Aorta (tissue), 5 donors: ENCODE measurements around the gene CHD6. TPM values are rescaled to one million over a fixed set of nuclear protein-coding genes. Genes with fewer than 3 reads are reported as not detected.

Source experiments
- ATAC-seq: fragments of 200-7000 bp; cut with Tn5 transposase; one replicate; pipeline ENCODE4 v1.9.1; 2022; ENCODE audit warnings: moderate library complexity; ENCODE audit not compliant: low FRiP score
- DNase-seq, 2 donors: peaks; one replicate each; pipeline ENCODE4 v3.0.0-alpha.2; 2020
- H3K27ac ChIP-seq, 2 donors: one replicate each; pipeline ENCODE4 v1.5.1; 2013; ENCODE audit warnings: low read length in 2 of 2, mild to moderate bottlenecking in 2 of 2, moderate library complexity in 2 of 2, control low read depth in 1 of 2, inconsistent platforms in 1 of 2, low read depth in 1 of 2
- H3K27me3 ChIP-seq, 2 donors: one replicate each; pipeline ENCODE4 v1.6.1; 2013; ENCODE audit warnings: control low read depth in 1 of 2, low read length in 1 of 2, mild to moderate bottlenecking in 1 of 2, moderate library complexity in 1 of 2; ENCODE audit not compliant: insufficient read depth in 2 of 2, control insufficient read depth in 1 of 2
- H3K36me3 ChIP-seq, 2 donors: one replicate each; pipeline ENCODE4 v1.6.1; 2013; ENCODE audit warnings: control low read depth in 1 of 2, low read length in 1 of 2, mild to moderate bottlenecking in 1 of 2; ENCODE audit not compliant: insufficient read depth in 2 of 2, control insufficient read depth in 1 of 2
- H3K4me1 ChIP-seq, 2 donors: one replicate each; pipeline ENCODE4 v1.6.1; 2013; ENCODE audit warnings: low read length in 2 of 2, control low read depth in 1 of 2, mild to moderate bottlenecking in 1 of 2, moderate library complexity in 1 of 2; ENCODE audit not compliant: insufficient read depth in 2 of 2, control insufficient read depth in 1 of 2
- H3K4me3 ChIP-seq, 2 donors: one replicate each; pipeline ENCODE4 v1.5.1; 2013; ENCODE audit warnings: low read length in 2 of 2, control low read depth in 1 of 2, mild to moderate bottlenecking in 1 of 2
- H3K9me3 ChIP-seq: one replicate; pipeline ENCODE4 v1.6.1; 2013; ENCODE audit warnings: mild to moderate bottlenecking, low read length; ENCODE audit not compliant: control insufficient read depth
- whole genome bisulfite sequencing, 2 donors: extraction: QIAGEN DNeasy Blood & Tissue Kit; methylation state at CpG; one replicate each; pipeline ENCODE4 v1.1.7; 2013; 5-methylcytosine and 5-hydroxymethylcytosine counted together
- intact Hi-C, 2 donors: fragments of 100-400 bp; cut with DNase I; formaldehyde crosslinking; loops; one replicate each; pipeline versions ENCODE4 v1.14.2 to v1.15.0; 2022
- polyA plus RNA-seq, 2 donors: library from polyadenylated mRNA; stranded (reverse); fragments of 200-250 nt; gene quantifications; one replicate each; pipeline ENCODE4 v1.2.3, GENCODE V29; 2013
- total RNA-seq, 2 donors: library from RNA; stranded (reverse); fragmentation: NEBNext Ultra II Directional; extraction: Animal tissue kit (Norgen Biotek cat#: 25700); gene quantifications; one replicate each; pipeline ENCODE4 v1.2.1, GENCODE V29; 2021
- donor health status: healthy with polysubstance abuse.
- donor health status: Bipolar disorder and iron deficiency.
- donor health status: DM: no; HTN: no; CAD: no.
- donor health status: DM: no; HTN: no; CAD: no.
- donor health status: DM: yes; HTN: yes; CAD: no.

Gene CHD6
- total and polyA plus RNA-seq, 4 donors = 3.3 to 126 (median 69.1) TPM

DNA sequence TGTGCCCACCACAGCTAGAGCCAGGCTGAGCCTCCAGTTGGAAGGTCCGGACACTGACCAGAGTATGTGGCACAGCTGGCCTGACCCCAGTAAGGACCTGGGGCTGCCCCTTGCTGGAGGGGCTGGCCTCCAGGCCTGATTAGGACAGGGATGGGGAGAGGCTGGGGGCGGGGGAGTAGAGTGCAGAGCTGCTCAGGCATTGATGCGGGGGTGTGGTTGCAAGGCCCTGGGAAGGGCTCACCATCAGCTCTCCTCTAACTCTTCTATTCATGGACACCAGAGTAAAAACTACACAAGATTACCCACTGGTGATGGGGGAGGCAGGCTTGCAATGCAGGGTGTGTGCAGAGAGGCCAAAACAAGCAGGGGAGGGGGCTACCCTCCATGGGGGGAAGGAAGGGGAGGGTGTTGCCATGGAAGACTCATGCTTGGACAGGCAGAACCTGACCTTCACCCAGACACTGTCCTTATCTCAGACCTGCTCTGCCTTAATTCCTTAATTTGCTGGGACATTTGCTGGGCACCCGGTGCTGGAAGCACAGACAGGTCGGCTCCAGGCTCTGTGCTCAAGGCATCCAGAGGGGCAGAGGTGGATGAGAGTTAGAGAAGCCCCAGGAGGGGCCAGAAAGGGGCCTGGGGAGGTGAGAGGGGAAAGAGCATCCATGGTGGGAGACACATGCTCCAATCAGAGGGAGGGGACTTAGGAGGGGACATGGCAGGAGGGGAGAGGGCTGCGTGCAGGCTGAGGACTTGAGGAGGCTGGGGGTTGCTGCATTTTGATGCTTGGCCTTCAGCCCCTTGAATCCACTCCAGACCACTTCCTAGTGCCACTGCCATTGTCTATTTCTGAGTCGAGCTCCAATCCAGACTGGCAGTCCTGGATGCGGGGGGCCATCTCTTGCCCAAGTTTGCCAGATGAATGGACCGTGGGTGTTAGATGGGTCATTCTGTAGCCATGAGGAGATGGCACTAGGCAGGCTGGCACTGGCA is 244.0 kb downstream of the CHD6 start:
- Histone ChIP-seq H3K27ac (no peak overlapping the region), H3K36me3 (no peaks in the 10 kb centered on the region), H3K4me1 (no peaks in the 10 kb centered on the region), H3K9me3 (no peaks in the 10 kb centered on the region), H3K27me3 (no peaks in the 10 kb centered on the region), H3K4me3 (no peak overlapping the region)
- 88 to 89% methylated on average over 9 of the region's 9 CpGs for WGBS, 2 donors
- ATAC-seq = no peak
- intact Hi-C loops = no loop called here
- no peak for DNase-seq

DNA sequence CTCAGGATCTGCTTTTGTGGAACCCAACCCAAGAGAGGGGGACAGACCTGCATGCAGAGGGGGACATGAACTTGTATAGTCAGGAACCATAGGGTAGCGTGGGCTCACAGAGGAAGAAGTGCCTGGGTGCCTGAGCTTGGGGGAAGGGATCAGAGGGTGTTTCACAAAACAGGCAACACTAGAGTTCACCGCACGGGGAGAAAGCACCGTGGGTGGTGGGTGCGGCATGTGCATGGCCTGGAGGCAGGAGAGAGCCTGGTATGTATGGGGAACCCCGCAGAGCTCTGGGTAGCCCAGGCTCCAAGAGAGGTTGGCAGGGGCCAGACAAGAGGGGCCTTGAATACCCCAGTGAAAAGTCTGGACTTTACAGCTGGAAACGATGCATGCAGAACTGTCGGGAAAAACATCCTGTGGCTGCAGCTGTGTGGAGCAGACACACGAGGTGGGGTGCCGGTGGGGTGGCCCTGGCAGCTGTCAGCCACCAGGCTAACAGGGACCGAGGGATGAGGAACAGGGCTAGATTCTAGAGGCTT is 244.9 kb downstream of the CHD6 start:
- intact Hi-C loops = no loop called here
- Histone ChIP-seq H3K9me3 (no peaks in the 10 kb centered on the region), H3K4me3 (no peak overlapping the region), H3K27me3 (no peaks in the 10 kb centered on the region), H3K27ac (no peak overlapping the region), H3K36me3 (no peaks in the 10 kb centered on the region), H3K4me1 (no peaks in the 10 kb centered on the region)
- ATAC-seq (no peak), DNase-seq (no peak)
- WGBS, 2 donors = 77 to 85% methylated on average over 11 of the region's 11 CpGs

DNA sequence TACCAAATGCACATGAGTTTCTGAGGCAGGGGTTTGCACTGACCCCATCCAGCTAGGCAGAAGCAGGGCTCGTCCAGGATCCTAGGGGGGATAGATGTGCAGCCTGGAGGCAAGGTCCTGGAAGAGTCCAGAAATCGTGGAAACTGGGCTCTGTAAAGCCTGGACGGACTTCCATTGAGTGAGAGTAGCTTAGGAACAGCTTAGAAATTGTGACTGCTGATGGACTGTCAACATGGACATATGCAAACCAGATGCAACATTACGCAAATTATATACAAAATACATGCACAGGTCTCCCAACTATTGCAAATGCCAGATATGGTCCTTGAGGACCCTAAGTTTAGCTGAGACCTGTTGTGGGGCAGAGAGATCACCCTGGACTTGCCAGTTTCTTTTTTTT is 246.8 kb downstream of the CHD6 start:
- WGBS, 2 donors = 95 to 97% methylated on average over 4 of the region's 4 CpGs
- H3K36me3 ChIP-seq = no peaks in the 10 kb centered on the region
- H3K27ac ChIP-seq = no peak overlapping the region
- no peaks in the 10 kb centered on the region for H3K4me1 ChIP-seq
- H3K27me3 ChIP-seq = no peaks in the 10 kb centered on the region
- ATAC-seq = no peak
- no peak for DNase-seq
- no peaks in the 10 kb centered on the region for H3K9me3 ChIP-seq
- no peak overlapping the region for H3K4me3 ChIP-seq
- intact Hi-C loops = no loop called here

DNA sequence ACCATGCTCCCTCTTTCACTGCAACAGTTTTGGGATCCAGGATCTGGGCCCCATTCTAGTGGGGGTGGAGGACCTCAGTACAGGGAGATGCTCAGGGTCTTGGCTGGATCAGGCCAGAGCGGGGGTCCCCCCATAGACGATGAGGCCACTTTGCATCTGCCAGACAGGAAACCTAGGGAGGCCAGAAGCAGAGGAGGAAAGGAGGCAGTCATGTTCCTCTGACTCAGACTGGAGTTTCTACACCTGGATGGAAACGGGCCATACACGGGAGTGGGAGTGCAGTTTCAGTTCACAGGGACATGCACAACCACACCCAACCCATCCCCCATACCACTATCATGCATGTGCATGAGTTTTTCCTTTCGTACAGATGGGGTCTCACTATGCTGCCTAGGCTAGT is 248.0 kb downstream of the CHD6 start:
- no peak overlapping the region for H3K4me3 ChIP-seq
- H3K27me3 ChIP-seq = no peaks in the 10 kb centered on the region
- DNase-seq = no peak
- no peaks in the 10 kb centered on the region for H3K36me3 ChIP-seq
- intact Hi-C loops = no loop called here
- H3K4me1 ChIP-seq = no peaks in the 10 kb centered on the region
- H3K9me3 ChIP-seq = no peaks in the 10 kb centered on the region
- ATAC-seq = no peak
- 93 to 96% methylated on average over 5 of the region's 5 CpGs for WGBS, 2 donors
- H3K27ac ChIP-seq = no peak overlapping the region

DNA sequence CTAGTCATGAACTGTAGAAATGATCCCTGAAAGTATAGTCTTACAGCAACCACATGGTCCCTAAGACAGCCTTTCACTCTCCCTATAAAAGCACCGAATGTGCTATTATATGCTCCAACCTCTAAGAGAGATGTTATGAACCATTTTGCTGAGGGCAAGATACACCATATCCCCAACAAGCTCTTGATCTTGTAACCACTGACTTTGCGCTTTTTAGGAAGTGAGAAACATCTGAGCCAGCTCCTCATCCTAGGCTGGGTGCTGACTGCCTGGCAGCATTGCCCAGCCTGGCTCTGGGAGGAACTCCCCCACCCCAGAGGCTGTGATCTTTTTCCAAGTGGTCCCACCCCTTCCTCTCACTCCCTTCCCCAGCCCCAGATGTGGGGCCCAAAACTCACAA is 248.5 kb downstream of the CHD6 start:
- DNase-seq (no peak), ATAC-seq (no peak)
- no peaks in the 10 kb centered on the region for H3K4me1 ChIP-seq
- H3K27me3 ChIP-seq = no peaks in the 10 kb centered on the region
- H3K27ac ChIP-seq = no peak overlapping the region
- no peaks in the 10 kb centered on the region for H3K9me3 ChIP-seq
- H3K4me3 ChIP-seq = no peak overlapping the region
- H3K36me3 ChIP-seq = no peaks in the 10 kb centered on the region
- whole genome bisulfite sequencing, 2 donors = 77 to 78% methylated on average over 2 of the region's 2 CpGs
- intact Hi-C loops = no loop called here

DNA sequence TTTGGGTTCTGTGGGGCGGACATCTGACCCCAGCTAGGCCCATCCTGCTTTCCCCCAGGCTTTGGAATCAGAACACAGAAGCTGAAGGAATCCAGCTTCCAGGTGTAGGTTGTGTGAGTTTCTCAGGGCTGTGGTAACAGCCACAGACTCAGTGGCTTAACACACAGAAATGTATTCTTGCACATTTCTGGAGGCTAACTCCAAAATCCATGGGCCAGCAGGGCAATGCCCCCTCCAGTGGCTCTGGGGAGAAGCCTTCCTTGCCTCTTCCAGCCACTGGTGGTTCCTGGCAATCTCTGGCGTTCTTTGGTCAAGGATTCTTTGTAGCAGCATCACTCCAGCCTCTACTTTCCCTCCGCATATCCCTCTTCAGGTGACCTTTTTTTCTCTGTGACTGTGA is 250.2 kb downstream of the CHD6 start:
- no peak overlapping the region for H3K27ac ChIP-seq
- intact Hi-C loops = no loop called here
- H3K9me3 ChIP-seq = no peaks in the 10 kb centered on the region
- no peaks in the 10 kb centered on the region for H3K27me3 ChIP-seq
- no peak for ATAC-seq
- no peak overlapping the region for H3K4me3 ChIP-seq
- H3K4me1 ChIP-seq = no peaks in the 10 kb centered on the region
- H3K36me3 ChIP-seq = no peaks in the 10 kb centered on the region
- 91 to 97% methylated on average over 3 of the region's 3 CpGs for WGBS, 2 donors
- DNase-seq = no peak

DNA sequence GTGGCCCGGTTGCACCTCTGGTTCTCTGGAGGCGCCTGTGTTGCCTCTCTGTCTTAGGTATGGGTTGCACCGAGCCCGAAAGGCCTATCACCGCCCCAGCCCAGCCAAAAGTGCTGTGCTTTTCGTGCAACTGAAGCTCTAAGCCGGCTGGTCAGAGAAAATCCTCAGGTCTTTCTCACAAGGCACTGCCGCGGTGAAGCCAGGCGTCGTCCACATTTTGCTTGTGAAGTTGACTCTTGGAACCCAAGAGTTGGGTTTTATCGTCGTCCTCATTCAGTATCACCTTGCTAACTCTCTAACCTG is 250.8 kb downstream of the CHD6 start:
- H3K4me1 ChIP-seq = no peaks in the 10 kb centered on the region
- no peak for ATAC-seq
- no peaks in the 10 kb centered on the region for H3K27me3 ChIP-seq
- no peak for DNase-seq
- WGBS, 2 donors = 90 to 92% methylated on average over 13 of the region's 13 CpGs
- H3K9me3 ChIP-seq = no peaks in the 10 kb centered on the region
- H3K27ac ChIP-seq = no peak overlapping the region
- intact Hi-C loops = no loop called here
- H3K36me3 ChIP-seq = no peaks in the 10 kb centered on the region
- H3K4me3 ChIP-seq = no peak overlapping the region

DNA sequence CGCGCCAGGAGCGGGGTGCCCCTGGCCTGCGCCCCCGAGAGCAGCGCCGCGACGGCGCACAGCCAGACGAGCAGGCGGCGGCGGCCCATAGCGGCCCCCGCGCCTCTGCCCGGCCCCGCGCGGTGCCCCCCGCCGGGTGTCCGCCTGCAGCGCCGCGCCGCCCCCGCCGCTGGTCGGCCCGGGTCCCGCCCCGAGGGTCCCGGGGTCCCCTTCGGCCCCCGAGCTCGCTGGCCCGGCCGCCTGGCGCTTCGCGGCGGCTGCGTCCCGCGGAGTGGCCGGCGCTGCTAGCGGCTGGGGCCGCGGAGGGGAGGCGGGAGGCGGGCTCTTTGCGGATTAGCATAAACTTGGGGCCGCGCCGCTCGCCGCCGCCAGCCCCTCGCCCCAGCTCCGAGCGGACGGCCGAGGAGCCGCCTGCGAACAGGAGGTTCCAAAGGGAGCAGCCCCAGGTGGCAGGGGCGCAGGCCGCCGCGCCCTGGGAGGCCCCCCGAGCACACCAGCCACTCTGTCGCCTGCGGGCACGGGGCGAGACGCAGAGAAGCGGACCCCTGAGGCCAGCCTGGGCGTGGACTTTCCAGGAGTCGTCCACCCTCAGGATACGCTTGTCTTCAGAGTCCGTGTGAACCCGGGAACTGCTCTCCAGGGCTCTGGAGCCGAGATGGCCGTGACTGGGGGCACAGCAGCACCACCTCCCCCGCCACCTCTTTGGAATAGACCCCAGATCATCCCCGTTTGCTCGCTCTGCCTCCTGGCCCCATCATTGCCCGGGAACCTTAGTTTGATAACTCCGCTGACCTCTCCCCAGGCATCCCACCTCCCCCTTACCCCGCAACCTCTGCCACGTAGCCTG is 251.4 kb downstream of the CHD6 start, which contains the start of gene EMILIN3:
TSS of gene EMILIN3 (minus strand) at position 273 of the 847 bp plus-strand sequence. CDS start at position 89, 184 bp downstream.
- Histone ChIP-seq H3K27ac (no peak within 1 kb of the TSS), H3K9me3 (no peaks in the 10 kb centered on the region), H3K4me3 (peak within 1 kb of the TSS; percentile 22 to 33), H3K4me1 (no peaks in the 10 kb centered on the region), H3K27me3 (no peaks in the 10 kb centered on the region), H3K36me3 (no peaks in the 10 kb centered on the region)
- ATAC-seq = no peak
- 12 to 16% methylated on average over 56 to 93 of the region's 93 CpGs for WGBS, 2 donors
- DNase-seq = no peak
- intact Hi-C loops = no loop called here
